HG03108 (cell line): Measurements from ENCODE around the gene P2RX2.

Experiments
- ATAC-seq: cut with Tn5 transposase; IDR thresholded peaks from one replicate; pipeline ENCODE4 v1.9.1; 2021; ENCODE audit warnings: moderate library complexity; ENCODE audit not compliant: unreplicated experiment

The P2RX2 gene

DNA sequence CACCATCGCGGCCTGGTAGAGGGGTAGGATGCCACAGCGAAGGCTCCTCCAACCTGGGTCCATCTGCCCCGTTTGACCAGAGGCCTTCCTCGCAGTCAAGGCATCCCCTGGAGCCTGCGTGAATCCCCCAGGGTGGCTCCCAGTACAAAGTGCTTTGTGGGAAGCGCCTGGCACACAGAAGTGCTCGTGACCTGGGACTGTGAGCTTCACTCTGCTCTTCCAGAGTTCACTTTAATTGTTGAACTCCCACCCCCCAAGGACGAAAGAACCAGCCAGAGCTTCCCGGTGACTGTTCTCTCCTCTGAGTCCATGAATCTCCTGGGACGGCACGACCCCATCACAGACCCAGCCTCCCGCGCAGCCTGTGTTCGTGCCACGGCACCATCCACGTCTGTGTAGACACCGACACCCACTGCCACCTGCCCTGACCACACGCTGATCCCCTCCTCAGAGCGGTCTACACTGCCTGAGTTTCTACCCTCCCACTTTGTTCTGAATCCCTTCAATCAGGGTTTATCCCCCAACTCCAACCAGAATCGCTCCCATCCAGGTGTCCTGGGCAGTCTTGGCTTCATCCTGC is 15.9 kb downstream of the P2RX2 start:
- ATAC-seq = no peak

- no peak for ATAC-seq
These were observed 16.7 kb downstream of the P2RX2 start for GRCh38 chr12:132635076-132635955.

DNA sequence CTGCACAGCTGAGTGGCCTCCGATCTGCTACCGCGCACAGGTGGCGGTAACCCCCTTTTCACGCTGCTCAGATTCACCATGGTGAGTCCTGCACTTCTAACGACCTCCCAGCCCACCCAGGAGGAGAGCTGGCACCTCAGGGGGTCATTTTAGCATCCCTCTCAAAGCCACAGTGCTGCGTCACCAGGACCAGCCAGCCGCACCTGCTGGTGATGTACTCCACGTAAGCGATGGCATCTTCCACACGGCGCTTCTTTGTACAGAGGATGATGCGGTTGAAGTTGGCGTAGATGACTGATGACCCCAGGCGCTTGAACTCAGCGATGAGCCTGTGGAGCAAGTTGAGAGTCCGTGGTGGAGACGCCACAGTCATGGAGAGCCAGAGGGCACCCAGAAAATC is 19.2 kb downstream of the P2RX2 start:
- no peak for ATAC-seq

- ATAC-seq = no peak
These were observed 20.2 kb downstream of the P2RX2 start for GRCh38 chr12:132638541-132639408.

DNA sequence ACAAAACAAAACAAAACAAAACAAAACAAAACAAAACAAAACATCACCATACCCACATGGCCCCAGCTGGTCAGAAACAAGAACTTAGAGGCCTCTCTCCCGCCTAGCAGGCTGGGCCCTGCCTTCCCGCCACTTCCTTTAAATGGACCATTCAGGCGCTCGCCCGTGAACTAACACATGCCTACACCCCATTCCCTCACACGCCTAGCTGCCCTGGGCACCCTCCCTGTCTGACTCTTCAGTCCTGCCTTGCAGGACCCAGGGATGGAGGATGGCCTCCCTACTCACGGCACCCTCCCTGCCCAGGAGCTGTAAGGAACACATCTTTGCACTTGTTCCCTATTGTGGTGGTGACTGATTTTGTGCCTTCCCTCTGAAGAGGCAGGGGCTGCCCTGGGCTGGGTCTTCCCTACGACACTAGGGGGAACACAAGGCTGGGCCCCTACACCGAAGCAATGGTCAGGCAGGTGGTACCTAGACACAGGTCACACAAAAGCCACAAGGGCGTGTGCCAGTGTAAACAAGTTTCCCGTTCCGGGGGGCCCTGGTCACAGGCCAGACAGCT is 21.5 kb downstream of the P2RX2 start:
- no peak for ATAC-seq

DNA sequence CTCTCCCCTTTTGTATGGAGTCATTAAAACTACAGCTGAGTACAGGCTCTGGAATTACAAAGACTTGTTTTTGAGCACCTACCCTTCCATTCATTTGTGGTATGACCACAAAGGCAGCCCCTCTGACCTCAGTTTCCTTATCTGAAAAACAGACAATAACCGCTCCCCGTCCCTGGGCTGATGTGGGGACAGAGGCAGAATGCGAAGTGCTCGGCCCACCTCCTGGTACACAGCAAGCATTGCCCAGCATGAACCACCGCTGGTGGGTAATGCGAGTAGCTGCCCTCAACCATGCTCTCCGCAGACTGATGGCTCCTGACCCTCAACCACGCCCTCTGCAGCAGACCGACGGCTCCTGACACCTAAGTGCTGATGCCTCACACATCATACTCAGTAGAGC is 22.4 kb downstream of the P2RX2 start:
- no peak for ATAC-seq

GRCh38 chr12:132641811-132642650 is 23.5 kb downstream of the P2RX2 start:
- no peak for ATAC-seq

- ATAC-seq = no peak
These were observed 24.6 kb downstream of the P2RX2 start for GRCh38 chr12:132642846-132643835.

- no peak for ATAC-seq
These were observed 28.3 kb downstream of the P2RX2 start for GRCh38 chr12:132646850-132647249.

GRCh38 chr12:132647858-132648257 is 29.3 kb downstream of the P2RX2 start:
- no peak for ATAC-seq

DNA sequence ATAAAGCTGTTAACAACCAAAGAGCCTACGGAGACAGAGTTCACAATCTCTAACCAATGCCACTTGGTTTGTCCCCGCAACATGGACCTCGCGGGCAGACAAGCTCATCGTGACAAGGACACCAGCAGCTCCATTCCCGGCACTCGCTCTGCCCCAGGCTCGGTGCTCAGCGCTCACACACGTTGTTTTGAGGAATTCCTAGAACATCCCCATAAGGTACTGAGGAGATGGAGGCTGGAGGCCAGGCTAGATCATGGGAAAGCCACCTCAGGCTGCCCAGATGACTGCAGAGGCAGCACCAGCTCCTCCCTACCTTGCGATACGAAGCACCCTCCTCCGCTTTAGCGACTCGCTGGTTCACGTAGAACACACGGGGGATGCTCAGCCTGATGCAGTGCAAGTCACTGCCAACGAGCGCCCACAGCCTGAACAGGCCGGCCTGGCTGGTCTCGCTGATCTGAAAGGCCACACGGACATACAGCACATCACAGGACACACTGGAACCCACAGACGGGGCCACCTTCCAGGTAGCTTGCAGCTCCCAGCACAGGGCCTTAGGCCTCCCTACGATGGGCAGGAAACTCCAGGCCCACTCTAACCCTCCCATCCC is 30.1 kb downstream of the P2RX2 start:
- ATAC-seq = no peak

DNA sequence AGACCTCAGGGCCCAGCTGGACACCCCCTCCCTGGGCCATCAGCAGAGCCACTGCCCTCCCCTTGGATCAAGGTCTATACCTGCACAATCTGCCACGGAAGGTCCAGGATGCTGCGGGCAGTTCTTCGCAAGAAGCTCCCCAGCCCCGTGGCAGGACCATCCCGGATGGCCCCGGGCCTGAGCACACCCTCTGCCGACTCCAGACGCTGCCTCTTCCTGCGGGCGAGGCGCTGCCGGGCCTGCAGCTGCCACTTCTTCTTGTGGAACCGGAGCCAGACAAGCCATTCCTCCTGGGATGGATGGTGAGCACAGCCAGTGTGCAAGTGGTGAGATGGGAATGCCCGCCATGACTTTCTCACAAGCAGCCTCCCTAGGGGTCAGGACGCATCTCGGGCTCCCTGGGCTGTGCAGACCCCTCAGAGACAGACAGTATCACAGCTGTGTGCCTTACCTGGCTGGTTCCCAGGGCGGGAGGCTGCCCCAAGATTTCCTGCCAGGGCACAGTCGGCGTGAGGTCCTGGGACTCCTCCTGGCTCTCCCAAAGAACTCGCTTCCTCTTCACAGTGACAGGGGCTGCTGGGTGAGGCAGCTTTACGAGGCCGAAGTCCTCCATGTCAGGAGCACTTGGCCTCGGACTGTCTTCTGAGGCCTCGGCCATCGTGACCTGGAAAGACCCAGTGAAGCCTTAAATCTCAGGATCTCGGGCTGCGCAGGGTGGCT is 30.8 kb downstream of the P2RX2 start:
- ATAC-seq = no peak

DNA sequence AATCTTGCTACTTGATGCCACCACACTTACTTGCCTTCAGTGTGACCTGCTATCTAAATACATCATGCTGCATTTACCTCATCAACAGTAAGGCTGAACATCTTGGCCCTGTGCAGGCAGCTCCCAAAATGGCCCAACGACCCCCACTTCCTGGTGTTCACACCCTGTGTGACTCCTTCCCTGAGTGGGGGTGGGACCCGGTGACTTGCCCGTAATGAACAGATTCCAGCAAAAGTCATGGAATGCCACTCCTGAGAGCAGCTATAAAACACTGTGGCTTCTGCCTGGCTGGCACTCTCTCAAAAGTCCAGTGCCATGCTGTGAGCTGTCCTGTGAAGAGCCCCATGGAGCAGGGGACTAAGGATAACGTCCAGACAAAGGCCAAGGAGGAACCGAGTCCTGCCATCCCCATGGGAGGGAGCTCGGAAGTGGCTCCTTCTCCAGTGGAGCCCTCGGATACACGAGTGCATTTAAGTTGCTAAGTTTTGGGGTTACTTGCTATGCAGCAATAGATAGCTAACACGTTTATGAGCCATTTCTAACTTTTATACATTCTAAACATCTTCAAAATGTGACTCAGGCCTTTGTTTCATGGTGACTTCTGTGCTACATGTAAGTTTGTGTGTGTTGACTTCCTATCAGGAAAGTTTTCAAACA is 33.0 kb downstream of the P2RX2 start:
- ATAC-seq = no peak

DNA sequence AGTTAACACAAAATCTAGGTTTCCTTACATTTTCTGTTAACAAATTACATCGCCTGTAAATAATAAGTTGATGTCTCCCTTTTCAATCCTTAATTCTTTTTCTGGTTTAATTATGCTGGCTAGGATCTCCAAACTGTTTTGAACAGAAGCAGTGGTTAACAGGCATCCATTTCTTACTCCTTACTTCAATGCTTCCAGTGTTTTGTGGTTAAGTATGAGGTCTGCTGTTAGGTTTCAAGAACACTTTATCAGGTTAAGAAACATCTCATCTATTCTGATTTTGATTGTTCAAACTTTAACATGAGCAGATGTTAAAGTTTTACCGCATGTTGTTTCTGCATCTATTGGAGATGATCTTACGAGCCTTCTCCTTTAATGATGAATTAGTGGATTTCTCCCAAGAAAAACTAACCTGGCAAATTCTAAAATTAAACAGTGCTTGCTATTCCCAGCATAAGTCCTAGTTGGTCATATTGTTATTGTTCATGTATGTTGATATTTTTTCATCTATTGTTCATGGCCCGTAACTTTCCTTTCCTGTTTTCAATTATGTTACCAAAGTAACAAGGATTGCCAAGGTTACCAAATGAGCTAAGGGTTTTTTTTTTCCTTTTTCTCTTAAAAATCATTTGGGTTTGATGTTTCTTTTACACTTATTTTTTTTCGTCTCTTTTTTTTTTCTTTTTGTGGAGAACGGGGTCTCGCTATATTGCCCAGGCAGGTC is 35.2 kb downstream of the P2RX2 start:
- no peak for ATAC-seq

- no peak for ATAC-seq
These were observed 38.6 kb downstream of the P2RX2 start for GRCh38 chr12:132657004-132657727.

DNA sequence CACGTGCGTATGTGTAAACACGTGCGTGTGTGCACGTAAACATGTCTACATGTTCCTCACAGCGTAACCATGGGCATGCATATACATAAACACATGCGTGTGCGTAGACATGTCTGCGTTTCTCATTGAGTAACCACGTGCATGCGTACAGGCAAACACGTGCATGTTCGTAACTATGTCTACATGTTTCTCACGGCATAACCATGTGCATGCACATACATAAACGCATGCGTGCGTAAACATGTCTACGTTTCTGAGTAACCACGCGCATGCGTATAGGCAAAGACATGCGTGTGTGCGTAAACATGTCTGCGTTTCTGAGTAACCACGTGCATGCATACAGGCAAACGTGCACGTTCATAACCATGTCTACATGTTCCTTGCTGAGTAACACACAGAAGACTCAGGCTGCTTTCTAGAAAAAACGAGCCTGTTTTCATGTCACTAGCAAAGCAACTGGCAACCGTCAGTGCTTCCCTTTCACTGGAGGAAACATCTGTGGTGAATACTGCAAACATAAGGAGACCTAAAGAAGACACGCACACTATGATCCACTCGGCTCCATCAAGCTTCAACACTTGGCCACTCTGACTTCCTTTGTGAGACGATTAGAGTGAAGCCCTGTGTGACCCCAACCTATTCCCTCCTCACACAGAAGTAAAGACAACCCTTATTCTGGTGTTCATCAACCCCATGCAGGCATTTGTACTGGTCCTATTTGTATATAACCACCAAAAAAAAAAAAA is 39.7 kb downstream of the P2RX2 start:
- ATAC-seq = no peak
